H1 (cell line): Measurements from ENCODE around the gene OR2K2. TPM values are rescaled to one million over a fixed set of nuclear protein-coding genes. Genes with fewer than 3 reads are reported as not detected.

Source experiments
- CTCF ChIA-PET: fragments of 300-600 bp; sonication (Branson Sonifier 250); formaldehyde crosslinking; loops from one replicate; lab custom pipeline; 2021; ENCODE audit not compliant: partially characterized antibody; lab: Charles Lee
- POLR2A ChIA-PET: fragments of 300-600 bp; sonication (Branson Sonifier 250); formaldehyde crosslinking; loops from one replicate; lab custom pipeline; 2021; ENCODE audit warnings: inconsistent platforms; ENCODE audit not compliant: partially characterized antibody; lab: Charles Lee
- DNase-seq, 2 experiments: peaks; one replicate each; pipeline versions ENCODE4 v3.0.0 to v3.0.0-alpha.2; 2010 to 2022; ENCODE audit warnings: low spot score in 2 of 2, low read depth in 1 of 2, mixed read lengths in 1 of 2
- FAIRE-seq: peaks from 2 replicates; lab custom pipeline; 2011; peaks lifted over from hg19 to GRCh38; lab: Jason Lieb, UNC
- H2AFZ ChIP-seq: 2 replicates; pipeline ENCODE4 v1.8.1; 2012; ENCODE audit warnings: low read length, inconsistent platforms
- H2AK5ac ChIP-seq: 2 replicates; pipeline ENCODE4 v1.6.1; 2013; ENCODE audit warnings: low read depth, low read length
- H2BK120ac ChIP-seq: replicated peaks from 2 replicates; pipeline ENCODE3; 2013; ENCODE audit warnings: low read depth, low read length, inconsistent platforms
- H2BK12ac ChIP-seq: 2 replicates; pipeline ENCODE4 v1.6.1; 2013; ENCODE audit warnings: low read depth, low read length
- H2BK15ac ChIP-seq: 2 replicates; pipeline ENCODE4 v1.6.1; 2013; ENCODE audit warnings: low read length
- H2BK20ac ChIP-seq: 2 replicates; pipeline ENCODE4 v1.6.1; 2013; ENCODE audit warnings: low read length
- H2BK5ac ChIP-seq: 2 replicates; pipeline ENCODE4 v1.6.1; 2013; ENCODE audit warnings: low read depth, low read length
- H3K14ac ChIP-seq: 2 replicates; pipeline ENCODE4 v1.6.1; 2013; ENCODE audit warnings: inconsistent platforms; ENCODE audit not compliant: insufficient read length
- H3K18ac ChIP-seq: 2 replicates; pipeline ENCODE4 v1.6.1; 2013; ENCODE audit warnings: low read length; ENCODE audit errors: extremely low read depth
- H3K23ac ChIP-seq: 2 replicates; pipeline ENCODE4 v1.6.1; 2013; ENCODE audit warnings: inconsistent platforms; ENCODE audit not compliant: insufficient read length
- H3K23me2 ChIP-seq: 2 replicates; pipeline ENCODE4 v1.6.1; 2013; ENCODE audit warnings: low read depth, low read length
- H3K27ac ChIP-seq: 2 replicates; pipeline ENCODE4 v1.6.1; 2011; ENCODE audit warnings: low read depth, low read length, inconsistent platforms
- H3K27me3 ChIP-seq, 4 experiments: replicated peaks in 1 of 4; 1 replicate in 1 of 4; 2 replicates in 3 of 4; pipeline versions ENCODE4 v1.6.1 to v1.8.1; 2011 to 2013; ENCODE audit warnings: low read length in 3 of 4, mild to moderate bottlenecking in 3 of 4, inconsistent platforms in 2 of 4, mixed read lengths in 2 of 4, moderate library complexity in 1 of 4; ENCODE audit not compliant: control insufficient read depth in 3 of 4, insufficient read depth in 3 of 4; ENCODE audit errors: extremely low read depth in 1 of 4
- H3K36me3 ChIP-seq, 4 experiments: 2 replicates each; pipeline versions ENCODE4 v1.6.1 to v1.8.1; 2011 to 2013; ENCODE audit warnings: mild to moderate bottlenecking in 4 of 4, low read length in 3 of 4, moderate library complexity in 2 of 4, control low read depth in 1 of 4, inconsistent platforms in 1 of 4; ENCODE audit not compliant: insufficient read depth in 4 of 4, control insufficient read depth in 2 of 4
- H3K4ac ChIP-seq: replicated peaks from 2 replicates; pipeline ENCODE3; 2013; ENCODE audit warnings: low read length, low read depth, mixed read lengths, inconsistent platforms; ENCODE audit not compliant: insufficient read length
- H3K4me1 ChIP-seq, 4 experiments: replicated peaks in 1 of 4; 1 replicate in 1 of 4; 2 replicates in 3 of 4; pipeline versions ENCODE4 v1.6.1 to v1.8.1; 2011 to 2013; ENCODE audit warnings: low read length in 3 of 4, inconsistent platforms in 2 of 4, mixed read lengths in 1 of 4; ENCODE audit not compliant: insufficient read depth in 4 of 4, control insufficient read depth in 3 of 4
- H3K4me2 ChIP-seq, 2 experiments: 2 replicates each; pipeline versions ENCODE4 v1.6.1 to v1.8.1; 2011 to 2013; ENCODE audit warnings: low read depth in 2 of 2, low read length in 2 of 2, control low read depth in 1 of 2, inconsistent platforms in 1 of 2, mild to moderate bottlenecking in 1 of 2; ENCODE audit not compliant: insufficient read depth in 1 of 2
- H3K4me3 ChIP-seq, 4 experiments: fragments of 200-600, 300-600 bp in 1 of 4; sonication (generic), shearing (Covaris generic), sonication (Bioruptor Twin) in 1 of 4; 2 replicates each; pipeline versions ENCODE4 v1.5.1 to v1.8.1; 2011 to 2016; ENCODE audit warnings: low read length in 4 of 4, low read depth in 3 of 4, control low read depth in 2 of 4, inconsistent platforms in 2 of 4, mild to moderate bottlenecking in 2 of 4, mixed read lengths in 1 of 4, moderate library complexity in 1 of 4; ENCODE audit not compliant: insufficient read depth in 2 of 4; ENCODE audit errors: extremely low read depth in 1 of 4
- H3K56ac ChIP-seq: replicated peaks from 2 replicates; pipeline ENCODE3; 2013; ENCODE audit warnings: low read depth, mild to moderate bottlenecking, mixed read lengths, low read length, inconsistent platforms; ENCODE audit not compliant: insufficient read length
- H3K79me1 ChIP-seq: 2 replicates; pipeline ENCODE4 v1.6.1; 2013; ENCODE audit warnings: low read depth, low read length, control low read depth
- H3K79me2 ChIP-seq, 2 experiments: 2 replicates each; pipeline versions ENCODE4 v1.6.1 to v1.8.1; 2012 to 2013; ENCODE audit warnings: low read length in 2 of 2, mild to moderate bottlenecking in 2 of 2, inconsistent platforms in 1 of 2; ENCODE audit not compliant: insufficient read depth in 2 of 2, control insufficient read depth in 1 of 2
- H3K9ac ChIP-seq, 4 experiments: replicated peaks in 1 of 4; 1 replicate in 1 of 4; 2 replicates in 3 of 4; pipeline versions ENCODE4 v1.6.1 to v1.8.1; 2011 to 2013; ENCODE audit warnings: low read depth in 3 of 4, low read length in 3 of 4, control low read depth in 2 of 4, mild to moderate bottlenecking in 2 of 4, moderate library complexity in 2 of 4, inconsistent platforms in 1 of 4; ENCODE audit errors: extremely low read depth in 1 of 4
- H3K9me3 ChIP-seq, 2 experiments: 2 replicates each; pipeline versions ENCODE4 v1.6.1 to v1.8.1; 2012 to 2013; ENCODE audit warnings: mild to moderate bottlenecking in 2 of 2, moderate library complexity in 2 of 2, control low read depth in 1 of 2, inconsistent platforms in 1 of 2, low read depth in 1 of 2, low read length in 1 of 2, mixed read lengths in 1 of 2; ENCODE audit not compliant: insufficient read depth in 2 of 2
- H4K20me1 ChIP-seq, 2 experiments: replicated peaks in 1 of 2; 2 replicates each; pipeline versions ENCODE3 to v1.8.1; 2011 to 2013; ENCODE audit warnings: inconsistent platforms in 2 of 2, low read length in 2 of 2, mild to moderate bottlenecking in 1 of 2; ENCODE audit not compliant: insufficient read depth in 2 of 2, control insufficient read depth in 1 of 2
- H4K5ac ChIP-seq: 2 replicates; pipeline ENCODE4 v1.6.1; 2013; ENCODE audit warnings: low read length, low read depth, mixed read lengths, inconsistent platforms; ENCODE audit not compliant: insufficient read length
- H4K8ac ChIP-seq: 2 replicates; pipeline ENCODE4 v1.8.0; 2013; ENCODE audit warnings: mild to moderate bottlenecking, moderate library complexity, low read length, inconsistent platforms; ENCODE audit not compliant: insufficient read depth; ENCODE audit errors: extremely low read depth
- H4K91ac ChIP-seq: replicated peaks from 2 replicates; pipeline ENCODE3; 2013; ENCODE audit warnings: low read length, mixed read lengths, inconsistent platforms; ENCODE audit not compliant: insufficient read length
- ASH2L ChIP-seq: fragments of 200-600, 300-600 bp; sonication (generic); IDR thresholded peaks from one replicate; pipeline ENCODE4 v1.7.1; 2017; ENCODE audit warnings: low read length
- BRCA1 ChIP-seq: IDR thresholded peaks from 2 replicates; pipeline ENCODE4 v1.6.1; 2012; ENCODE audit warnings: low read depth, low read length, improper control_type of control experiment
- CHD2 ChIP-seq: IDR thresholded peaks from 2 replicates; pipeline ENCODE4 v1.6.1; 2012; ENCODE audit warnings: low read length, improper control_type of control experiment
- CREB1 ChIP-seq: IDR thresholded peaks from 2 replicates; pipeline ENCODE4 v1.6.1; 2012; ENCODE audit warnings: inconsistent platforms
- CTCF ChIP-seq, 3 experiments: IDR thresholded peaks; 1 replicate in 2 of 3; 2 replicates in 1 of 3; pipeline versions ENCODE4 v1.5.1 to v1.6.1; 2011; ENCODE audit warnings: low read length in 3 of 3, mild to moderate bottlenecking in 3 of 3, inconsistent platforms in 2 of 3, low read depth in 1 of 3, moderate library complexity in 1 of 3; ENCODE audit not compliant: insufficient read depth in 1 of 3; ENCODE audit errors: control extremely low read depth in 1 of 3
- EP300 ChIP-seq, 2 experiments: IDR thresholded peaks; 1 replicate in 1 of 2; 2 replicates in 1 of 2; pipeline ENCODE4 v1.6.1; 2011 to 2012; ENCODE audit warnings: low read depth in 2 of 2, low read length in 2 of 2, mild to moderate bottlenecking in 2 of 2, borderline replicate concordance in 1 of 2, inconsistent platforms in 1 of 2, moderate library complexity in 1 of 2
- HDAC2 ChIP-seq, 2 experiments: fragments of 300-600 bp in 1 of 2; sonication (generic) in 1 of 2; IDR thresholded peaks; 2 replicates each; pipeline ENCODE4 v1.6.1; 2011 to 2012; ENCODE audit warnings: low read depth in 2 of 2, low read length in 2 of 2, mild to moderate bottlenecking in 2 of 2, moderate library complexity in 2 of 2, borderline replicate concordance in 1 of 2, inconsistent platforms in 1 of 2
- MAFK ChIP-seq: IDR thresholded peaks from 2 replicates; pipeline ENCODE4 v1.6.1; 2012; ENCODE audit warnings: low read depth, mild to moderate bottlenecking, improper control_type of control experiment, low read length
- RAD21 ChIP-seq, 2 experiments: IDR thresholded peaks in 1 of 2; conservative IDR thresholded peaks in 1 of 2; 2 replicates each; pipeline ENCODE4 v1.6.1; 2011; ENCODE audit warnings: low read depth in 2 of 2, low read length in 2 of 2, improper control_type of control experiment in 1 of 2, inconsistent platforms in 1 of 2, mild to moderate bottlenecking in 1 of 2, moderate library complexity in 1 of 2
- SUZ12 ChIP-seq: fragments of 200-600 bp; sonication (generic); IDR thresholded peaks from 2 replicates; pipeline ENCODE4 v1.6.1; 2012; ENCODE audit warnings: mild to moderate bottlenecking, inconsistent platforms, low read length, moderate library complexity, mixed read lengths
- YY1 ChIP-seq: IDR thresholded peaks from 2 replicates; pipeline ENCODE4 v1.6.1; 2011; ENCODE audit warnings: low read depth, mild to moderate bottlenecking, low read length
- WGBS, 2 experiments: shearing (Covaris generic) in 1 of 2; methylation state at CpG; one replicate each; pipeline versions ENCODE4 v1.1.6 to v1.1.7; 2013 to 2015; ENCODE audit warnings: low lambda C conversion rate in 2 of 2, mixed read lengths in 2 of 2, inconsistent platforms in 1 of 2, low coverage in 1 of 2, missing lambda C conversion rate in 1 of 2; ENCODE audit not compliant: insufficient replicate concordance in 2 of 2, insufficient coverage in 1 of 2, insufficient read length in 1 of 2; ENCODE audit errors: extremely low coverage in 1 of 2, missing lambda C conversion rate in 1 of 2; 5-methylcytosine and 5-hydroxymethylcytosine counted together
- polyA plus RNA-seq, 7 experiments: library from polyadenylated mRNA; depleted of rRNA in 3 of 7; stranded (reverse) in 5 of 7; unstranded in 2 of 7; fragments of >200 nt in 5 of 7; fragments of 200-250 nt in 2 of 7; gene quantifications; 1 replicate in 5 of 7; 2 replicates in 1 of 7; 4 replicates in 1 of 7; pipeline versions ENCODE4 v1.2.1 to v1.2.3, GENCODE V29; 2011 to 2013; ENCODE audit warnings: missing spikeins in 2 of 7, mixed read lengths in 2 of 7
- total RNA-seq: library from RNA; stranded (reverse); fragmentation: NEBNext Ultra II Directional; extraction: Animal tissue kit (Norgen Biotek cat#: 25700); gene quantifications from 2 replicates; pipeline ENCODE4 v1.2.1, GENCODE V29; 2021

Gene OR2K2
- total and polyA plus RNA-seq, 2 of the 8 experiments (the other 6 are each of a cell fraction or from before 2014, with no cell fraction given), result not detected

- Histone ChIP-seq H2BK12ac (no peak overlapping the region), H2AFZ (no peak overlapping the region), H3K56ac (no peak overlapping the region), H3K9ac (no peak overlapping the region), H3K27ac (no peak overlapping the region), H3K27me3 (no peaks in the 10 kb centered on the region), H3K79me2 (no peaks in the 10 kb centered on the region), H3K4me2 (no peak overlapping the region), H3K9me3 (no peaks in the 10 kb centered on the region), H2BK20ac (no peak overlapping the region), H2BK5ac (no peak overlapping the region), H3K4me3 (no peak overlapping the region), H3K18ac (no peak overlapping the region), H2BK120ac (no peak overlapping the region), H4K20me1 (no peaks in the 10 kb centered on the region), H4K8ac (no peak overlapping the region), H3K79me1 (no peaks in the 10 kb centered on the region), H3K4me1 (no peaks in the 10 kb centered on the region), H2BK15ac (no peak overlapping the region), H3K14ac (no peak overlapping the region), H3K36me3 (peaks cover 4 to 67% (median 44%) of the 10 kb centered on the region in 4 experiments), H2AK5ac (no peak overlapping the region), H3K4ac (no peak overlapping the region), H4K91ac (no peak overlapping the region), H3K23ac (no peak overlapping the region), H3K23me2 (no peaks in the 10 kb centered on the region; the same call in 1 of the 2 replicates), H4K5ac (no peak overlapping the region)
- WGBS, 2 experiments, result 94% methylated on average over 2 of the region's 2 CpGs; no CpG with 5 or more reads in 1 of the 2 experiments
- ChIA-PET POLR2A (no interaction called here), CTCF (interaction anchor here (1.3 kb wide), 1 partner anchor 25 kb away, joined by 5 read pairs; no protein-coding TSS in a partner anchor)
- 0 out of 4 replicates have a peak, but pooled peaks of 1 of the 2 experiments have one; percentile 1 for TF ChIP-seq RAD21 (IDR thresholded peaks at IDR 0.05 in 1 of 2, conservative IDR thresholded peaks at IDR 0.05 in 1 of 2; ENCODE audit: low read depth in 2 of 2, low read length in 2 of 2)
- peak in 1 of 3 experiments; percentile 2; a peak in 1 of 4 replicates for TF ChIP-seq CTCF (IDR thresholded peaks at IDR 0.05; ENCODE audit: control extremely low read depth in 1 of 3, insufficient read depth in 1 of 3, low read depth in 1 of 3, low read length in 3 of 3)
- no peak for TF ChIP-seq ASH2L
- no peak for TF ChIP-seq HDAC2 (IDR thresholded peaks at IDR 0.05; ENCODE audit: borderline replicate concordance in 1 of 2, low read depth in 2 of 2, low read length in 2 of 2)
- TF ChIP-seq CHD2, result no peak
- TF ChIP-seq CREB1, result no peak
- no peak for TF ChIP-seq MAFK
- no peak for TF ChIP-seq EP300 (IDR thresholded peaks at IDR 0.05; ENCODE audit: borderline replicate concordance in 1 of 2, low read depth in 2 of 2, low read length in 2 of 2)
- TF ChIP-seq SUZ12, result no peak
- no peak for TF ChIP-seq BRCA1
- TF ChIP-seq YY1, result no peak
- FAIRE-seq (peak; percentile 66), DNase-seq (no peak)
These were observed 45.0 kb upstream of the OR2K2 start for GRCh38 chr9:111375062-111375461.
